NCI-H187 treated with DMSO at 0.1 percent for 48 hours (cell line): ENCODE data around the gene DCST2.
A peak's percentile ranks its signal among the peaks of the same experiment; 100 is the strongest.

ENCODE experiments used
- DNase-seq: peaks from one replicate; lab custom pipeline; 2025; lab: John Stamatoyannopoulos, UW

DCST2 gene

DNA sequence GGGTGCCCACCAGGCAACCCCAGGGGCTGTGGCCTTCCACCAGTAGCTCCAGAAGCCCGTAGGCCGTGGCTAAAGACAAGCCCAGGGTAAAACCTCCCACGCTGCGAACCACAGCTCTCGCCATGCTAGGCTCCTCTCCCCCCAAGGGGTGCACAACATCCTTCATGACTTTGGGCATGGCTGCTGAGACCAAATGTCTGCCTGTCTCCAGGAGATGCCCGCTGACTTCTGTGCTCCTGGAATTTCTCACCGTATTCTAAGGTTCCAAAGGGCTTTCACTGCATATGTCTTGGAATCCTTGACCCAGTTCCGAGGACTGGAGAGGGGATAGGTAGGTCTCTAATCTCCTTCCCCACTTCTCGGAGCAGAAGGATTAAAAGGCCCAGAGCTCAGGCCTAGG is at the start of gene DCST2, which contains the start of gene DCST1:
Gene DCST2, minus strand, starts transcription at position 258 of the 400 bp plus-strand sequence. Its CDS starts 80 bp downstream, at position 178.
Gene DCST1, plus strand, starts transcription at position 301 of the 400 bp plus-strand sequence. CDS start 213 bp downstream, outside the sequence.
- no peak for DNase-seq

DNA sequence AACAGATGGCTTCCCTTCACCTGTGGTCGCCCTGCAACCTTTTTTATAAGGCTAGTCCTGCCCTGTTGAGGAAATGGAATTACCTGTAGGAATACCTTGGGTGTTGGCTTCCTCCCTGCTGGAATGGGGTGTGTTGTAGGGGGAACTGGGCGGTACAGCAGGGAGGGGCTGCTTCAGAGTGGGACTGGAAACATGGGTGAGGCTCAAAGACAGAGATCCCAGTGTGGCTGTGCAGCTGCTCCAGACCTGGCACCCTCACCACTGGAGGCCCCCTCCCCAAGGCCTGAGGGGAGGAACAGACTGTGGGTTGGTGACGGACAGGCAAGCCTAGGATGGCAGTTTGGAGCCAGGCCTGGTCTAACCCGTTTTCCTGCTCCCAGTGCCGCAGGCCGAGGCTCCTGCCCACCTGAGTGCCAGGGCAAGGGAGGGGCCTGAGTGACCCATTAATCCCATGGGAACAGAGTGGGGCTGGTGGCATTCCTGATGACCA is 49.5 kb upstream of the DCST2 start:
- no peak for DNase-seq

- DNase-seq: no peak
Observed at GRCh38 chr1:155082301-155083051, 48.9 kb upstream of the DCST2 start.

DNA sequence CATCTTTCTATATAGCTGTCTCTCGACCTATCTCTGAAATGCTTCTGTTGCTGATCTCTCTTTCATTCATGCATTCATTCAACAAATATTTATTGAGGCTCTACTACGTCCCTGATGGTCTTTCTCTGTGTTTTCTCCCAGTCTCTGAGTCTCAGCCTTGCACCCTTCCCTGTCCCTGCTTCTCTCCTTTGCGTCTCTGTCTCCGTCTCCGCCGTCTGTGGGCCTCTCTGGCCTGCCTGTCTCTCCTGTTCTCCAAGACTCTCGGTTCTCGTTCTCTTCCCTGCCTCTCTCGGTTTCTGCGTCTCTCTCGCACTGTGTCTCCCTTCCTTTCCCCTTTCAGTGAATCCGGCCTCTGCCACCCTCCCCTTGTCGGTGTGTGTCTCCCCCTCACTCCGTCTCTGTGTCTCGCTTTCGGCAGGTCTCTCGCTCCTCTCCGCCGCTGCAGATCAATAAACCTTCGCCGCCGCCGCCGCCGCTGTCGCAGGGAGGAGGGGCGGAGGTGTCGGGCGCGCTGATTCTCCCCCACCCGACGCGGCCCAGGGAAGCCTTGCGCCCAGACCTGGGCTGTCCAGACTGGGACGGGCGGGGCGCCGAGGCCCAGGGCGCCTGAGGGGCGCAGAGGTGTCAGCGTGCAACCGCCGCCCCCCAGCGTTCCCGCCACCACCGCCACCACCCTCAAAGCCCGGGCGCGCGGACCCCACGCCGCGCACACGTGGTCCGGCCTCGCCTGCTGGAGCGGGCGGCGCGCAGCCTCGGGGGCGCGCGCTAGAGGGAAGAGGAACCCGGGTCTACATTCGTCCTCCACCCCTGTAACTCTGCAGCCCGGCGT is 48.1 kb upstream of the DCST2 start:
- DNase-seq: no peak

DNA sequence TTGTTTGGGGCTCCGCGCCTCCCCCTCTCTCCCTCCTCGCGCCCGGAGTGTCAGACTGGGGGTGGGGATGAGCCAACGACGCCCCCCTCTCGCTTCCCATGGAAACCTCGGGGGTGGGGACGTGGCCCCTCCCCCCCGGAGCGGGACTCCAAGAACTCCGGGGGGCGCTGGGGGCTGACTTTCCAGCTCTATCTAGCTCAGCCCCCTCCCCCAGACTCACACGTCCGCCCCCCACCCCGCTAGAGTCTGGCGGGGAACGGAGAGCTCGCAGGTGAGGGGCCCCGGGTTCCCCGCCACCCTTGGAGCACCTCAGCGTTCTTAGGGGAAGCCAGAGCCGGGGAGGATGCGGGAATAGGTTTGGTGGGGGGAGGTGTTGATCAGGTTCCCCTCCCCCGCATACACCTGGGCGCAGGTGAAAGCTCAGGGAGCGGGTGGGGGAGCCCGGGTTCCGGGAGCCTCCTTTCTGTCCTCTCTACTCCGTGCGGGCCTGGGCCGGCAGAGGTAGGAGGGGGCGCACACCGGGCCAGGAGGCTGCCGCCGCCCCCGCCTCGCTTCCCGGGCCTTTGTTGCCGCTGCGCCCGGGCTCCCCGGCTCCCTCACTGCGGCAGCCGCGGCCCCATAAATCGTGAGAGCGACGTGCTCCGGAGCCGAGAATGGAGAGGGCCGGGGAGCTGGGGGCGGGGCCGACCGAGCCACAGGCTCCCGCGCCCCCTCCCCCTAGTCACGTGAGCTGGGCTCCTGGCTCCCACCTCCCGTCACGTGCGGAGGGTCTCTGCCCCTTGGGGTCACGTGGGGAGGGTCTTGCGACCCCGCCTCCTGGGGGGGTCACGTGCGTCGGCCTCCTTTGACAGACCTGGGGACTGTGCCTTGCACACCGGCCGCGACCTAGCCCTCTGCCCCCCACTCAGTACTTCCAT is 47.0 kb upstream of the DCST2 start:
- DNase-seq: peak; percentile 74

DNA sequence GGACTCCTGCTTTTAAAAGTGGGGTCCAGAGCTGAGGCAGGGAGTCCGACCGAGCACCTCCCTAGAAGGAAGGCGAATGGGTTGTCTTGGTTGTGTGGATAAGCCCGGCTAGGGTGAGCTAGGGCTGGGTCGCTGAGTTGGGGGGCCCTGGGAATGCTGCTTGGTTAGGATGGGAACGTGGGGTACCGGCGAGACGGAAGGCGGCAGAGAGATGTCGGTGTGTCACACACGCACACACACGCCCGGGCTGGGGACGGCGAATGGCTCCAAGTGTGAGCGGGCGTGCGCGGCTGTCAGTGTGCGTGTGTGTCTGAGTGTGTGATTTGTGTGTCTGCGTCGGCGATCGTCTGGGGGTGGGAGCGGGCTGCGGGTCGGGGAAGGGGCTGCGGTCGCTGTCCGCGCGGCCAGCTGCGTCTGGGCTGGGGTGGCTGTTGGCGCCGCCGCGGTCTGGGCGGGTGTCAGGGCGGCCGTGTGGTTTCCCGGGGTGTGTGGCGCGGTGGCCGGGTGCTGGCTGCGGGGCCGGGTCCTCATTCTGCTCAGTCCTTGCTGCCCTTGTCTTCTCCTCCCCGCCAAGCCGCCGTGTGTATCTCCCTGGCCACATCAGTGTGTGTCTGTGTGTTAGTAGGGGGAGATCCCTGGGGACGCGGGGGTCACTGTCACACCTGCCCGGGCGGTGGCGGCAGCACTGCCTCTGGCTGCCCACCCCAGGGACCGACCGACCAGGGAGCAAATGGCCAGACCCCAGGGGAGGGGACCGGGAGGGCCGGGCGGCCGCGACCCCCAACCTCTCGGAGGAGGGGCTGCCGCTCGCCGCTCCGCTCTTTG is 46.1 kb upstream of the DCST2 start:
- DNase-seq: no peak

GRCh38 chr1:155079210-155079486 is 45.6 kb upstream of the DCST2 start:
- DNase-seq: no peak

DNA sequence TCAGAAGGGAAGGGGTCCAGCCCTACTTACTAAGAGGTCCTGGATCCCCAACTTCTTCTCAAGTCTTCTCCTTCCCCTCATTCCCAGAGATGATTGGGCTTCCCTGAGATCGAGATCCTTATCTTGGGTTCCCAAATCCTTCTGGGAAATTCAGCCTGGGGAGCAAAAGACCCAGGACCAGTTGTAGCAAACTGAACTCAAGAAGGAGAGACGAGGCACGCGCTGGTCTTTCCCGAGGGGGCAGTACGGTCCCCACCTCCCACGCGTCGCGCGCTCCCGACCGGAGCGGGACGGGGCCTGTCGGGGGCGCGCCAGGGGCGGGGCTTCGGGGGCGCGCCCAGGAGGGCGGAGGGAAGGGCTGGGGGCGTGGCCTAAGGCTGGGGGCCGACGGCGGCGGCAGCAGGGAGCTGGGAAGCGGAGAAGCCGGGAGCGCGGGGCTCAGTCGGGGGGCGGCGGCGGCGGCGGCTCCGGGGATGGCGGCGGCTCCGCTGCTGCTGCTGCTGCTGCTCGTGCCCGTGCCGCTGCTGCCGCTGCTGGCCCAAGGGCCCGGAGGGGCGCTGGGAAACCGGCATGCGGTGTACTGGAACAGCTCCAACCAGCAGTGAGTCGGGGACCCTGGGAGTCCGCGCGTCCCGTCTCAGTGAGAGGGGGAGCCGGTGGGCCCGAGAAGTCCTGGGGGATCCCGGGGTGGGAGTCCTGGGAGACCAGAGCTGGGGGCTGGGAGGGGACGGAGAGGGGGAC is 45.1 kb upstream of the DCST2 start, which contains the start of gene EFNA3:
Gene EFNA3, plus strand, starts transcription at position 369 of the 741 bp plus-strand sequence. Its CDS starts 105 bp downstream, at position 474.
- no peak for DNase-seq

- no peak for DNase-seq
Observed at GRCh38 chr1:155077758-155078445, 44.3 kb upstream of the DCST2 start.

DNA sequence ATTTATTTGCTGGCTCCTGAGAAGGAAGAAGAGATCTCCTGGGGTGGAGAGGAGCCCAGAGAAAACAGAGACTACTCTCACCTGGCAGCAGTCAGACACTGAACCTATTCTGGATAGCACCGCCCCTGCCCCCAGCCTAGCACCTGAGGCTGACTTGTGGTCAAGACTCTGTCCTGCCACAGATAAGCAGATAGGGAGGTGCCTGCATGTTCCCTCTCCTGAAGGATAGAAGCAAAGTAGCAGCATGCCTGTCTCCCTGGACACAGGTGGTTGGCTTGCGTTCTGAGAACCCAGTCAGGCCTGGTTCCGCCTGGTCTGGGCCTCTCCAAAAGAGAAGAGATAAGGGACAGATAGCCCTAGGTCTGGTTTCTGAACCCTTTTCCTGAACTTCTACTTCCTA is 43.8 kb upstream of the DCST2 start:
- no peak for DNase-seq

- DNase-seq: no peak
Observed at GRCh38 chr1:155076371-155076770, 42.8 kb upstream of the DCST2 start.

DNA sequence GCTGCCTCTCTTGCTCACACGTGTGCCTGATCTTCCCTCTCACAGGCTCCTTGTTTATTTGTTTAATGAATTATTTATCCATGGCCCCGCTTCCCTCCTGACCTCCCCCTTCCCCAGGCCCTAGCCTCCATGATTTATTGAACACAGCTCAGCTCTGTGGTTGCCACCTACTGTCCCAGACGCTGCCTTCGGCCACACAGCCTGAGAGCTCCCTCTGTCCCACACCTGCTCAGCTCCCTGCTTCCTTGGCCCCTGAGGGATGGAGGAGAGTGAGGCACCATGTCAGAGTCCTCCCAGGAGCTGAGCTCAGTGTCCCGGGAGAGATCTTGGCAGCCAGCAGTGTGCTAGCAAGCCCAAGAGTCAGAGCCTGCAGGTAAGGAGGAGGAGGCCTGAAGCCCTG is 42.0 kb upstream of the DCST2 start:
- no peak for DNase-seq

- DNase-seq: no peak
Observed at GRCh38 chr1:155073377-155074242, 40.0 kb upstream of the DCST2 start.

- DNase-seq: no peak
Observed at GRCh38 chr1:155072531-155073289, 39.1 kb upstream of the DCST2 start.

DNA sequence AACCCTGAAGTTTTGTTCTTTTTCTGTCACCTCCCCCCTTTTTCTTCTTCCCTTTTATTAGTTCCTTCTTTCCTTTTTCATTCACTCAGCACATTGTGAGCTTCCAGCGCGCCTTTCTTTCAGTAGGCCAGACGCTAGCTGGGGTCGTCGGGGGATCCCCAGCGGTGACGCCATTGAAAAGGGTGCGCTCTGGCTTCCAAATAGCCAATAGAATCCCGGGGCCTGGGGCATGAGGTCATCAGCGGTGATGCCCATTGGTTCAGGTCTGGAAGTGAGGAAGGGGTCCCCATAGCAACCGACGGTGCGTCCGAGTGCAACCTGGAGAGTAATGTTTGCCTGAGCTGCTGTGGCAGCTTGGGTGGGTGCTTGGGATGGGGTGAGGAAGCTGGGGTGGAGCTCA is 38.1 kb upstream of the DCST2 start:
- DNase-seq: no peak

DNA sequence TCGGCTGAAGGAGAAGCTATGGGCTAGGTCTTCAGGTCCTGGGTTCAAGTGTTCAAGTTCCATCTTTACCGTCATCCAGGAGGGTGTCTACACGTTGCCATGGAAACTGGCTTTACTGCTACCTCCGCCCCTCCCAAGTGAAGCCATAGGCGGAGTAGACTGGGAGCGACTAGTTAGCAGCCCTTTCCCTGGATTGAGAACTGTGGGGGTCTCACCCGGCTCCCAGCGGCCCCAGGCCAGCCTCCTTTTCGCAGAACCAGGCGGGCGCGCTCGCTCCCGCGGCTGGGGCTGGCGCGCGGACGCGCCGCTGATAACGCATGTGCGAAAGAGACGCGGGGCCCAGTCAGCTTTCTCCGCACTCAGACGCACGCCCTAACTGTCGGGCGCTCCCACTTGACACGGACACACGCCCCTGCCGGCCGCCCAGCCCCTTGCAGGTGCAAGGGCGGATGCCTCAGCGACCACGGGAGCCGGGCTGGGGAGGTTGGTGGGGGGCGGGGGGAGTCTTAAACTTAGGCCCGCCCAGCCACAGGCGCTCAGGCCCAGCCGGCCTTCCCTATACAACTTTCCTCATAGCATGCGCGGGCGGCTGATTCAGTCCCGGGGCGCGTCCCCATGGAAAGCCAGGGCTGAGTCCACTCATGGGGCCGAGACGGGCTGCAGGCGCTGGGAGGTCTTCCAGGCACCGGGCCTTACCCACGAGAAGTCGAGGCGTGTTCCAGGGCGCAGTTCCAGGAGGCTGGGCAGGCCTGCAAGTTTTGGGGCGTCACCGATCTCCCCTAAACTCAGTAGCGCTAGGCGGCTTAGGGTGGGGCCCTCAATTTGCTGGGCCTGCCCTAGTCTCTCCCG is 37.4 kb upstream of the DCST2 start:
- no peak for DNase-seq

- DNase-seq: no peak
Observed at GRCh38 chr1:155070158-155070621, 36.6 kb upstream of the DCST2 start.
